ENCODE results near the gene RGP1. TPM values are rescaled to one million over a fixed set of nuclear protein-coding genes. Genes with fewer than 3 reads are reported as not detected.

RGP1 gene
- total RNA-seq, 2 donors from 2014 or later = 24.6 to 30.1 TPM

GRCh38 chr9:35756275-35757225, 7.5 kb downstream of the RGP1 start:
- TF ChIP-seq CTCF (conservative IDR thresholded peaks at IDR 0.05) = peak; percentile 74
- peaks cover 26% of the 10 kb centered on the region for H3K36me3 Mint-ChIP-seq (ENCODE audit: low read depth)
- no peaks in the 10 kb centered on the region for H3K4me1 ChIP-seq (ENCODE audit: control insufficient read depth, insufficient read depth, low read length)
- peak overlapping the region; percentile 72 for H3K9ac ChIP-seq (ENCODE audit: extremely low read depth, low read length, poor library complexity, severe bottlenecking)
- H3K9me3 ChIP-seq (ENCODE audit: control insufficient read depth, low read length) = no peaks in the 10 kb centered on the region
- H3K27ac Mint-ChIP-seq = peak overlapping the region; percentile 97
- no peaks in the 10 kb centered on the region for H3K27me3 ChIP-seq (ENCODE audit: control insufficient read depth, insufficient read depth, low read length, poor library complexity, severe bottlenecking)
- H3K27me3 Mint-ChIP-seq (ENCODE audit: insufficient read depth) = no peaks in the 10 kb centered on the region
- H3K4me3 ChIP-seq (ENCODE audit: low read length) = peak overlapping the region; percentile 85
- 19 to 64% methylated on average over 11 to 48 of the region's 48 CpGs for WGBS, 2 experiments (ENCODE audit: insufficient coverage in 1 of 2, insufficient read length in 1 of 2)
- peaks cover 43% of the 10 kb centered on the region for H3K36me3 ChIP-seq (ENCODE audit: control insufficient read depth, insufficient read depth, low read length)
- H3K27ac ChIP-seq (ENCODE audit: low read depth, low read length) = peak overlapping the region; percentile 75
- peak overlapping the region; percentile 95 for H3K4me3 Mint-ChIP-seq
- peak; percentile 88 for DNase-seq
- peaks cover 8% of the 10 kb centered on the region for H3K4me1 Mint-ChIP-seq
- H3K9me3 Mint-ChIP-seq = no peaks in the 10 kb centered on the region

- no peaks in the 10 kb centered on the region for H3K9me3 ChIP-seq (ENCODE audit: control insufficient read depth, low read length)
- peak; percentile 88 for DNase-seq
- H3K27me3 ChIP-seq (ENCODE audit: control insufficient read depth, insufficient read depth, low read length, poor library complexity, severe bottlenecking) = no peaks in the 10 kb centered on the region
- H3K4me1 ChIP-seq (ENCODE audit: control insufficient read depth, insufficient read depth, low read length) = no peaks in the 10 kb centered on the region
- H3K27ac ChIP-seq (ENCODE audit: low read depth, low read length) = peak overlapping the region; percentile 75
- peak overlapping the region; percentile 85 for H3K4me3 ChIP-seq (ENCODE audit: low read length)
- no peak for TF ChIP-seq CTCF (conservative IDR thresholded peaks at IDR 0.05)
- H3K36me3 ChIP-seq (ENCODE audit: control insufficient read depth, insufficient read depth, low read length) = peaks cover 35% of the 10 kb centered on the region
- WGBS, 2 experiments (ENCODE audit: insufficient coverage in 1 of 2, insufficient read length in 1 of 2) = 0 to 7% methylated on average over 9 to 20 of the region's 20 CpGs
- Mint-ChIP-seq H3K36me3 (ENCODE audit: low read depth) (peaks cover 22% of the 10 kb centered on the region), H3K4me1 (peaks cover 8% of the 10 kb centered on the region), H3K27ac (peak overlapping the region; percentile 97), H3K9me3 (no peaks in the 10 kb centered on the region), H3K4me3 (peak overlapping the region; percentile 95), H3K27me3 (ENCODE audit: insufficient read depth) (no peaks in the 10 kb centered on the region)
- peak overlapping the region; percentile 72 for H3K9ac ChIP-seq (ENCODE audit: extremely low read depth, low read length, poor library complexity, severe bottlenecking)
These were observed 8.3 kb downstream of the RGP1 start for GRCh38 chr9:35757226-35757891.

- H3K27me3 ChIP-seq (ENCODE audit: control insufficient read depth, insufficient read depth, low read length, poor library complexity, severe bottlenecking) = no peaks in the 10 kb centered on the region
- Mint-ChIP-seq H3K27me3 (ENCODE audit: insufficient read depth) (no peaks in the 10 kb centered on the region), H3K4me1 (peaks cover 8% of the 10 kb centered on the region), H3K4me3 (peak overlapping the region; percentile 95), H3K36me3 (ENCODE audit: low read depth) (peaks cover 19% of the 10 kb centered on the region), H3K9me3 (no peaks in the 10 kb centered on the region), H3K27ac (peak overlapping the region; percentile 57)
- no peak for TF ChIP-seq CTCF (conservative IDR thresholded peaks at IDR 0.05)
- H3K4me3 ChIP-seq (ENCODE audit: low read length) = peak overlapping the region; percentile 85
- H3K36me3 ChIP-seq (ENCODE audit: control insufficient read depth, insufficient read depth, low read length) = peaks cover 30% of the 10 kb centered on the region
- H3K9ac ChIP-seq (ENCODE audit: extremely low read depth, low read length, poor library complexity, severe bottlenecking) = peak overlapping the region; percentile 72
- DNase-seq = no peak
- H3K27ac ChIP-seq (ENCODE audit: low read depth, low read length) = no peak overlapping the region
- H3K9me3 ChIP-seq (ENCODE audit: control insufficient read depth, low read length) = no peaks in the 10 kb centered on the region
- H3K4me1 ChIP-seq (ENCODE audit: control insufficient read depth, insufficient read depth, low read length) = no peaks in the 10 kb centered on the region
These were observed 8.8 kb downstream of the RGP1 start for GRCh38 chr9:35757892-35758275.

All from endodermal cell (in vitro differentiated cells).